EL (cell line): ENCODE data around the gene FZD2.
A peak's percentile ranks its signal among the peaks of the same experiment; 100 is the strongest.
"Not testable (repeated sequence)": the region's sequence is repeated elsewhere in the genome, so short reads cannot be mapped to it uniquely, and the experiment has no call there.

Experiments used
- DNase-seq: peaks from one replicate; pipeline ENCODE4 v3.0.0-alpha.2; 2016

The FZD2 gene

GRCh38 chr17:44547625-44548267 lies 9.5 kb upstream of the FZD2 start:
- DNase-seq, result no peak

- no peak for DNase-seq
Observed at GRCh38 chr17:44548376-44549230, 8.7 kb upstream of the FZD2 start.

GRCh38 chr17:44549686-44550085 lies 7.6 kb upstream of the FZD2 start:
- no peak for DNase-seq

GRCh38 chr17:44552361-44552760 lies 4.9 kb upstream of the FZD2 start:
- no peak for DNase-seq

DNA sequence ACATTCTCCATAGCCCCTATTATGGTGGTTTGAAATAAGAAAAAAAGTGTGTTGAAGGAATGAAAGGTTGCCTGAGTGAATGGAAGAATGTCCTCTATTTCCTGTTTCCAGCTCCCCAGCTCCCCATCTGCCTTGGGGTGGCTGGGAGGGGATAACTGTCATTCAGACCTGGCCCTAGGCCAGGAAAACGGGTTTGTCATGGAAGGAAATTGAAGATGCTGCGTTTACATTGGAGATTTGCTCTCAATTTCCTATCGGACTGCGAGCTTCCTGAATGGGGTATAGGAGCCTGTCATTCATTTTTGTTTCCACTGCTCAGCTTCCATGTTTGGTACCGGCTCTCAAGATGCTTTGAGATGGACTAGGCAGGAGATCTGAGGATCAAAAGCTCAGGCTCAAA lies 2.2 kb upstream of the FZD2 start:
- peak; percentile 73 for DNase-seq

DNA sequence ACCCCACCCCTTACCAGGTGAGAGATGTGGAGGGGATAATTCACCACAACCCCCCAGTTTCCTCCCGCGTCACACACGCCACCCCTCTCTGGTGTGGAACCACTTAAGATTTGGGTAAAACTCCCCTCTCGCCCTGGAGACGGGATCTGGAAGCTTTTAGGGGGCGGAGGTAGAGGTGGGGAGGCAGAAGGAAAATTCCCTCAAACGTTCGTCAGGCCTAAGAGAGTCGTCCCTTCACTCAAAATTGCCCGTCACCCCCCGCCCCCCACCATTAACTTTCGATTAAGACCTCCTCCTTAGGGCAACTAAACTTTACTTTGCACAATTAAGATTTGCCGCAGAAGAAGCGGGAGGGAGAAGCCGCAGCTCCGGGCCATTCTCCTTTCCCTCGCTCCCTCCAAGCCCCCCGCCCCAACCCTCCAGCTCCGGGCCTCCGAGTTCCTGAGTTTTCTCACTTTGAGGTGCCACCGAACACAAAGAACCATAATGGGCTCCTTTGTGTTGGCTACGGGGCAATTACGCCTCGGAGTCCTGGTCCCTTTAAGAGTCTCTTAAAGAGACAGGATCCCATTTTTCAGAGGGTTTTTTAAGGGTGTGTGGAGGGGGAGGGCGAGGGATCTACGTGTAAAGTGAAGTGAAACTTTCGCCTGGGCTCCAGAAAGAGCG lies 985 bp upstream of the FZD2 start:
- DNase-seq, result peak; percentile 70

- peak; percentile 66 for DNase-seq
Observed at GRCh38 chr17:44557651-44558285, 484 bp downstream of the FZD2 start.

DNA sequence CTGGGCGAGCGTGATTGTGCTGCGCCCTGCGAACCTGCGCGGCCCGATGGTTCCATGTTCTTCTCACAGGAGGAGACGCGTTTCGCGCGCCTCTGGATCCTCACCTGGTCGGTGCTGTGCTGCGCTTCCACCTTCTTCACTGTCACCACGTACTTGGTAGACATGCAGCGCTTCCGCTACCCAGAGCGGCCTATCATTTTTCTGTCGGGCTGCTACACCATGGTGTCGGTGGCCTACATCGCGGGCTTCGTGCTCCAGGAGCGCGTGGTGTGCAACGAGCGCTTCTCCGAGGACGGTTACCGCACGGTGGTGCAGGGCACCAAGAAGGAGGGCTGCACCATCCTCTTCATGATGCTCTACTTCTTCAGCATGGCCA lies 1.0 kb downstream of the FZD2 start:
- peak; percentile 31 for DNase-seq

DNA sequence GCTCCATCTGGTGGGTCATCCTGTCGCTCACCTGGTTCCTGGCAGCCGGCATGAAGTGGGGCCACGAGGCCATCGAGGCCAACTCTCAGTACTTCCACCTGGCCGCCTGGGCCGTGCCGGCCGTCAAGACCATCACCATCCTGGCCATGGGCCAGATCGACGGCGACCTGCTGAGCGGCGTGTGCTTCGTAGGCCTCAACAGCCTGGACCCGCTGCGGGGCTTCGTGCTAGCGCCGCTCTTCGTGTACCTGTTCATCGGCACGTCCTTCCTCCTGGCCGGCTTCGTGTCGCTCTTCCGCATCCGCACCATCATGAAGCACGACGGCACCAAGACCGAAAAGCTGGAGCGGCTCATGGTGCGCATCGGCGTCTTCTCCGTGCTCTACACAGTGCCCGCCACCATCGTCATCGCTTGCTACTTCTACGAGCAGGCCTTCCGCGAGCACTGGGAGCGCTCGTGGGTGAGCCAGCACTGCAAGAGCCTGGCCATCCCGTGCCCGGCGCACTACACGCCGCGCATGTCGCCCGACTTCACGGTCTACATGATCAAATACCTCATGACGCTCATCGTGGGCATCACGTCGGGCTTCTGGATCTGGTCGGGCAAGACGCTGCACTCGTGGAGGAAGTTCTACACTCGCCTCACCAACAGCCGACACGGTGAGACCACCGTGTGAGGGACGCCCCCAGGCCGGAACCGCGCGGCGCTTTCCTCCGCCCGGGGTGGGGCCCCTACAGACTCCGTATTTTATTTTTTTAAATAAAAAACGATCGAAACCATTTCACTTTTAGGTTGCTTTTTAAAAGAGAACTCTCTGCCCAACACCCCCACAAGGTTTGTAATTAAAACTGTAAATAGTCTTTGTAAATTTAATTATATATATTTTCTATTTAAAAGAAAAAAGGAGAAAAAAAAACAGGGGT lies 1.7 kb downstream of the FZD2 start:
- peak; percentile 57 for DNase-seq

DNA sequence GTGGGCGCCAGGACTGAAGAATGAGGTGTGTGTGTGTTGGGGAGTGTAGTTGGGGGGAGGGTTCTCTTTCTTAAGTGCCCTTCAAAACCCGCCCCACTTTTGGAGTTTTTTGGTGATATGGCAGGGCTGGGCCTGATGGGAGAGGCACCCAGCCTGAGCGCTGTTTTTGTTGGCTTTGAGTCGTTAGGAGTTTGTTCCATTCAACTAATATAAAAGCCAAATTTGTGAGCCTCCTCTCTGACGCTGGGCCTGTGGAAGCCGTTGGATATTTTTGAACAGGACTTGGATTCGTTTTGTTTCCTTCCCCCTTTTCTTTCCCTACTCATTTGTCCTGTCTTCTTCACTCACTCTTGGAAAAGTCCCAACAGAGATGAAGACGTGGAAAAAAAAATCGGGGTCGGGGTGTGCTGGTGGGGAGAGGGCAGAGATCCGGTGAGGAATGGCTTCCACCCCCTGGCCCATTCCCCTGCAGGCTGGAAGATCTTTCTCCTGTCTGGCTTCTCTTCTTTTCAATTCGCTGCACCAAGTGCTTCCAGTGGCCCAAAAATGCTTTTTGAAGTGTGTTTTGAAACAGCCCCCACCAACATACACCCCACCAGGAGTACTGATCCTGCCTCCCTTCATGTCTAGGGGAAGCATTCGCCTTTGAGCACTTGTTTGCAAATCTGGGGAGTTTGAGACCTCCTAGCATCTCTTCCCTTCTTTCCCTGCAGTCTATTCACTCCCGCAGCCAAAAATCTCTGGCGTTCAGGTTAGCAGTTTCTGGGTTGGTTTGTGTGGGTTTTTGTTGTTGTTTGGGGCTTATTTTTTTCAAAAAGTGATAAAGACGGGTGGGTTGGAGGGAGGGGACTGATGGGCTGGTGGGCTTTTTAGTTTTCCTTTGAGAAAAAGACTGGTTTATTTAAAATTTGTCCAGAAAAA lies 2.6 kb downstream of the FZD2 start:
- no peak for DNase-seq

DNA sequence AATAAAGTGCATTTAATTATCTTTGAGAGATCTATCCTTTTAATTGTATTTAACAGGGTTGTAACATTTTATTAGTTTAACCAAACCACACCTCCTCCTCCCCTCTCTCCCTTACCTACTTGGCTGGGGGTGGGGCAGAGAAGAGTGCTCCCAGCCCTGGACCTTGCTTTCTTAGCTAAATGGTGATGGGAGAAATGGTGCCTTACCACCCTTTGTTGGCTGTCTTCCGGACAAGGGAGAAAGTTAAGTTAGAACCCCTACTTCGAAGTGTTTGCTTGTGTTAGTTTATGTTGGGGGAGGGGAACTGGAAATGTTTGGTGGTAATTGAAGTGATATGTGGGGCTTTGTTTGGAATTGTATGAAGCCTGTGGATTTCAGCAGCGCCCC lies 3.9 kb downstream of the FZD2 start:
- no peak for DNase-seq

DNA sequence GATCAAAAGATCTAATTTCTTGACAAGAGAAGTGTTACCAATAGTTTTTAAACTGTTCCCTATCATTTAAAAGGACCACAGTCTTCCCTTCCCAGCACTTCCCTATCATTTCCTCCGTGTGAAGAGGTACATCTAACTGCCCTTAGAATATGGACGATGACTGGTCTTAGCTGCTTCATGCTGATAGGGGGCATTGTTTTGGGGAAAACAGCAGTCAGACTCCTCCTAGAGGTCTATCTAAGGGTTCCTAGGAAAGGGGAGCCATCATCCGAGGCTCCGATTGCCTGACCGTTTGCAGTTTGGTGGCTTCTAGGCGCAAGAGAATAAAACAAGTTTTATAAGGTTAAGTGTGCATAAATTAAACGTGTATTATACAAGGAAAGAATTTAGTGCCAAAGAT lies 7.1 kb downstream of the FZD2 start:
- DNase-seq, result no peak

GRCh38 chr17:44565866-44566443 lies 8.7 kb downstream of the FZD2 start:
- no peak for DNase-seq

GRCh38 chr17:44568311-44568944 lies 11.1 kb downstream of the FZD2 start:
- DNase-seq, result not testable (repeated sequence)

DNA sequence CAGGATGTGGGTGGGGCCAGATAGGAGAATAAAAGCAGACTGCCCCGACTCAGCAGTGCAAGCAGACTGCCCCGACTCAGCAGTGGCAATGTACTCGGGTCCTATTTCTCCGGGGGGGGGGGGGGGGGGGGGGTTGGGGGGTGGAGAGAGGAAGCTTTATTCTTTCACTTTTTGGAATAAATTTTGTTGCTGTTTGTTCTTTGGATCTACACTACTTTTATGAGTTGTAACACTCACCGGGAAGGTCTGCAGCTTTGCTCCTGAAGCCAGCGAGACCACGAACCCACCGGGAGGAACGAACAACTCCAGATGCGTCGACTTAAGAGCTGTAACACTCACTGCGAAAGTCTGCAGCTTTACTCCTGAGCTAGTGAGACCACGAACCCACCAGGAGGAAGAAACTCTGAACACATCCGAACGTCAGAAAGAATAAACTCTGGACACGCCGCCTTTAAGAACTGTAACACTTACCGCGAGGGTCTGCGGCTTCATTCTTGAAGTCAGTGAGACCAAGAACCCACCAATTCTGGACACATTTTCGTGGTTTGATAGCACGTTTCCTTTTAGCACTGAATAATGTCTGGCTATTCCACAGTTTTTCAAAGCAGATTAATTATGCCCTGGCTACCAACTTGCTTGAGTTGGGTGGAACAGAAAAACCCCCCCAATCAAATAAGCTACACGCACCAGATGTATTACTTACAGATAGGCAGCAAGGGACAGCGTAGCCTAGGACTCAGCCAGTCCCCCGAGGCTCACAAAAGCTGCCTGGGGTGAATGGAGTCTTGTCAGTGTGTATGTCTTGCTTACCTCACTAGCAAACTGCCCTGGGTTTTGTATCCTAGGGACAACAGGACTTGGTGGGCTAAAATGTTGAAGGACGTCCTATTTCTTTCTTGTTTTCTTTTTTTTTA lies 11.9 kb downstream of the FZD2 start:
- DNase-seq, result no peak

DNA sequence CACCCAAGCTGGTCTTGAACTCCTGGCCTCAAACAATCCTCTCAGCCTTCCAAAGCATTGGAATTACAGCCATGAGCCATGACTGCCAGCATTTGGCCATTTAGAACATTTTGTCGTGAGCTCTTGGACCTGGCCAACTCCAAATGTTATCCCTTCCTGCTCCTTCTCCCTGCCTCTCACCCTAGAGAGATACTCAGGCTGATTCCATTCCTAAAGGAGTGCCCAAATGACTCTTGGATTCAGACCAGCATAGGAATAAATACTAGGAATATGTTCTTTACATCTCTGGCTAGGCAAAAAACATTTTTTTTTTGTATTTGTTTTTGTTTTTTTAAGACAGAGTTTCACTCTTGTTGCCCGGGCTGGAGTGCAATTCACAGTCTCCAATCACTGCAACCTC lies 15.5 kb downstream of the FZD2 start:
- no peak for DNase-seq

DNA sequence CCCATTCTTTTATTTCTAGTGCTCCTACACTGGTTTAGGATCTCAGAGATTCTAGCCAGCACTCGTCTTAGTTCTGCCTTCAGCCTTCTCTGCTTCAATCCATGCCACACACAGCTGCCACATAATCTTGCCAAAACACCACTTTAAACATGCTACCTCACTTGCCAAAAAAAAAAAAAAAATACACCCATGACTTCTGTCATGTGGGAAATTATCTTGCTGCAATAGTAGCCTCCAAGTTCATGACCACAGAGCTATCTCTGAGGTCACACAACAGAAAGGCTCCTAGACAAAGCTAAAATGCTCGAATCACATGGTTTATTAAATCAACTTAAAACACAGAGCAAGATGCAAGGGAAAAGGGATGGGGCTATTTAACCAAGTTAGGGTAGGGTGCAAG lies 18.1 kb downstream of the FZD2 start:
- DNase-seq, result no peak

- no peak for DNase-seq
Observed at GRCh38 chr17:44578947-44579346, 21.7 kb downstream of the FZD2 start.

DNA sequence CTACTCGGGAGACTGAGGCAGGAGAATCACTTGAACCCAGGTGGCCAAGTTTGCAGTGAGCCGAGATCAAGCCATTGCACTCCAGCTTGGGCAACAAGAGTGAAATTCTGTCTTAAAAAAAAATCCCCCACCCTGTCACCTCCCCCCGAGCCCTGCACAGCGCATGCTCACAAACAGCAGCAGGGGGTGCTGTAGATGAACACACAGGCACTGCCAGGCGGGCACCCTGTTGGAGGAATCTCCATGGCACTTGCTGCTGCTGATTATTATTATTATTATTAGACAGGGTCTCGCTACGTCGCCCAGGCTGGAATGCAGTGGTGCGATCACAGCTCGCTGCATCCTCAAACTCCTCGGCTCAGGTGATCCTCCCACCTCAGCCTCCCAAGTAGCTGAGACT lies 24.6 kb downstream of the FZD2 start:
- DNase-seq, result no peak
